Suprapubic skin (tissue), 4 donors: ENCODE data around the gene OTOG.

Experiments
- CTCF ChIP-seq, 2 donors: fragments of 200-600 bp in 1 of 2; fragments of 450-650 bp in 1 of 2; sonication (generic) in 1 of 2; IDR thresholded peaks; one replicate each; pipeline ENCODE4 v1.5.1; 2016 to 2019; ENCODE audit warnings: antibody characterized with exemption in 2 of 2, mild to moderate bottlenecking in 1 of 2, moderate library complexity in 1 of 2
- EP300 ChIP-seq: sonication (generic); formaldehyde crosslinking; IDR thresholded peaks from one replicate; pipeline ENCODE4 v1.6.1; 2017; ENCODE audit warnings: antibody characterized with exemption
- POLR2A ChIP-seq, 2 donors: fragments of 450-650 bp; IDR thresholded peaks; one replicate each; pipeline ENCODE4 v1.6.1; 2017; ENCODE audit warnings: antibody characterized with exemption in 2 of 2, mild to moderate bottlenecking in 2 of 2, moderate library complexity in 2 of 2
- POLR2AphosphoS5 ChIP-seq, 3 donors: sonication (generic); formaldehyde crosslinking; IDR thresholded peaks; one replicate each; pipeline ENCODE4 v1.6.1; 2017; ENCODE audit warnings: antibody characterized with exemption in 3 of 3

GRCh38 chr11:17610085-17610894 is 63.2 kb downstream of the OTOG start:
- TF ChIP-seq POLR2A (IDR thresholded peaks at IDR 0.05) = no peak
- TF ChIP-seq CTCF (IDR thresholded peaks at IDR 0.05) = no peak
- no peak for TF ChIP-seq POLR2AphosphoS5 (IDR thresholded peaks at IDR 0.05)
- no peak for TF ChIP-seq EP300
